Mucosa of rectum (tissue), 2 donors: ENCODE data around the gene NOCT.
"Not testable (repeated sequence)": the region's sequence is repeated elsewhere in the genome, so short reads cannot be mapped to it uniquely, and the experiment has no call there.

Experiments used
- H3K27ac ChIP-seq, 2 donors: one replicate each; pipeline ENCODE4 v1.7.0; 2013; ENCODE audit warnings: inconsistent platforms in 2 of 2, low read depth in 2 of 2, low read length in 2 of 2
- H3K27me3 ChIP-seq, 2 donors: one replicate each; pipeline ENCODE4 v1.7.0; 2013; ENCODE audit warnings: low read length in 2 of 2; ENCODE audit not compliant: control insufficient read depth in 2 of 2, insufficient read depth in 2 of 2
- H3K36me3 ChIP-seq, 2 donors: one replicate each; pipeline ENCODE4 v1.7.0; 2013; ENCODE audit warnings: low read length in 2 of 2; ENCODE audit not compliant: control insufficient read depth in 2 of 2, insufficient read depth in 2 of 2
- H3K4me1 ChIP-seq, 2 donors: one replicate each; pipeline ENCODE4 v1.7.0; 2013; ENCODE audit warnings: low read length in 2 of 2, mild to moderate bottlenecking in 1 of 2; ENCODE audit not compliant: control insufficient read depth in 2 of 2, insufficient read depth in 2 of 2
- H3K4me3 ChIP-seq, 2 donors: one replicate each; pipeline ENCODE4 v1.7.0; 2013; ENCODE audit warnings: low read length in 2 of 2
- H3K9ac ChIP-seq, 2 donors: one replicate each; pipeline ENCODE4 v1.7.0; 2013; ENCODE audit warnings: low read length in 2 of 2, low read depth in 1 of 2, mild to moderate bottlenecking in 1 of 2
- H3K9me3 ChIP-seq, 2 donors: one replicate each; pipeline ENCODE4 v1.7.0; 2013; ENCODE audit warnings: low read length in 2 of 2; ENCODE audit not compliant: control insufficient read depth in 2 of 2
- donor health status: healthy.
- donor health status: Normal muscosa, but diverticular disease.

Gene NOCT

GRCh38 chr4:139007640-139008039 lies 7.9 kb upstream of the NOCT start:
- Histone ChIP-seq H3K36me3 (no peaks in the 10 kb centered on the region), H3K9ac (no peak overlapping the region), H3K9me3 (no peaks in the 10 kb centered on the region), H3K27ac (peak overlapping the region; percentile 24 to 71), H3K4me1 (peaks cover 0 to 8% of the 10 kb centered on the region in 2 donors), H3K4me3 (no peak overlapping the region), H3K27me3 (no peaks in the 10 kb centered on the region)

GRCh38 chr4:139008278-139008677 lies 7.3 kb upstream of the NOCT start:
- not testable (repeated sequence) for H3K36me3 ChIP-seq, H3K9me3 ChIP-seq, H3K27me3 ChIP-seq, H3K4me1 ChIP-seq, H3K4me3 ChIP-seq, H3K9ac ChIP-seq
- H3K27ac ChIP-seq: peak overlapping the region; percentile 24 to 71

GRCh38 chr4:139009702-139010101 lies 5.9 kb upstream of the NOCT start:
- no peak overlapping the region for H3K27ac ChIP-seq
- H3K27me3 ChIP-seq: no peaks in the 10 kb centered on the region

GRCh38 chr4:139011225-139011950 lies 4.2 kb upstream of the NOCT start:
- H3K4me3 ChIP-seq: no peak overlapping the region
- H3K36me3 ChIP-seq: no peaks in the 10 kb centered on the region
- peaks cover 8 to 25% of the 10 kb centered on the region in 2 donors for H3K4me1 ChIP-seq
- no peaks in the 10 kb centered on the region for H3K27me3 ChIP-seq
- H3K9me3 ChIP-seq: no peaks in the 10 kb centered on the region
- H3K27ac ChIP-seq: peak overlapping the region; percentile 26 to 85
- H3K9ac ChIP-seq: peak overlapping the region in 1 of 2 donors; percentile 45

More at GRCh38 chr4:139009702-139010101, 5.9 kb upstream of the NOCT start:
- Histone ChIP-seq H3K4me3 (no peak overlapping the region), H3K9me3 (no peaks in the 10 kb centered on the region), H3K9ac (no peak overlapping the region), H3K4me1 (peaks cover 2 to 18% of the 10 kb centered on the region in 2 donors), H3K36me3 (no peaks in the 10 kb centered on the region)

DNA sequence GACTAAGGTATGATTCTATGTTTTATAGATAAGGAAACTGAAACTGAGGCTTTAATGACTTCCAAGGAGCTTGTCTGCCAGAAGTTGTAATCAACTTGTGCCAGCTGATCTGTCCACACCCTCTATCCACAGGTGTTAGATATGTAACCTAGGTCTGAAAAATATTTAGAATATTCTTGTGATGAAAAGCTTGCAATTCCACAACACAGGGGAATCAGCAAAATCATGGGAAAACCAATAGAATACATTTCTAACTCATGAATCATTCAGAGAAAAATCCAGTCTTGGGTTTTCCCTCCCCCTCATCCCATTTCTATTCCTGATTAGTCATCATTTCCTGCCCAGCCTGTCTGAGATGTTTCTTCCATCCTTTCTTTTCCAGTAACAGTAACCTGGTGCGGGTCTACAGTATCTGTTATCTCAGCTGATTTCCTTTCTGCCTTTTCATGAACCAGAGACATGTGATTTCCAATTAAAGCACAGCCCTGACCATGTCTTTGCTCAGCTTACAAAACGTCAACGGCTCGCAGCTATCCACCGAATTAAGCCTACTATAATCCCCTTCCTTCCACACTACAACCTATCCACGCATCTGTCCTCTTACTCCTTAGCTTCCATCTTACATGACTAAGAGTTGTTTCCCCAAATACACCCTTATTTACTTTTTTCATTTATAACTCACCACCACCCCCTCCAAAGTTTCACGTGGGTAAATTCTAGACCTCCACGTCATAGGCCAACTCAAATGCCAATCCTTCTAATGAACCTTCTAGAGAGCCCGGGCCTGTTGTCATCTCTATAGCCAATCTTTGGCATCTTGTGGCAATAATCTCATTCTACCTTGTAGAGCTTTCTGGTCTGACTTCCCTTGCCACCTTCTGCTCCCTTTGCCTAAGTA lies 961 bp upstream of the NOCT start:
- Histone ChIP-seq H3K9me3 (no peaks in the 10 kb centered on the region), H3K27ac (peak overlapping the region; percentile 80 to 85), H3K4me1 (peaks cover 8 to 28% of the 10 kb centered on the region in 2 donors), H3K4me3 (peak overlapping the region; percentile 67 to 86), H3K27me3 (no peaks in the 10 kb centered on the region), H3K36me3 (no peaks in the 10 kb centered on the region), H3K9ac (peak overlapping the region; percentile 42 to 73)

- peaks cover 8 to 28% of the 10 kb centered on the region in 2 donors for H3K4me1 ChIP-seq
- H3K36me3 ChIP-seq: no peaks in the 10 kb centered on the region
- H3K4me3 ChIP-seq: peak overlapping the region; percentile 67 to 86
- peak overlapping the region; percentile 42 to 73 for H3K9ac ChIP-seq
- no peaks in the 10 kb centered on the region for H3K27me3 ChIP-seq
- peak overlapping the region; percentile 80 to 85 for H3K27ac ChIP-seq
- H3K9me3 ChIP-seq: no peaks in the 10 kb centered on the region
These were observed 429 bp downstream of the NOCT start for GRCh38 chr4:139015948-139016471.

DNA sequence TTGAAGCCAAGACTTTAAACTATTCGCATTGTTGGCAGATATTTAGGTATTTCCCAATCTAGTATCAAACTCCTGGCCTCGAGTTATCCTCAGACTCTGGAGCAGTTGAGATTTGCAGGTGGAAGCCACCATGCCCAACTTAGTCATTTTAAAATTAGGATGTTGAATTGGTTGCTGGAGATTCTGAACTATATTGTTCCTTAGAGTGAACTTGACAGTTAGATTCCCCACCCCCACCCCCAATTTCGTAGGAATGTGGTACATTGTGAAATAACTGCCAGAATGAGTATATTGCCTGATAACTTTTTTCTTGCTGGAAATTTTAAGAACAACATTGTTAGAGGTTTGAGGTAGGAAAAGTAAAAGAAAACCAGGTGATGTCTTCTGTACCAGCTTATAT lies 2.3 kb downstream of the NOCT start:
- Histone ChIP-seq H3K9ac (no peak overlapping the region), H3K4me3 (no peak overlapping the region), H3K9me3 (no peaks in the 10 kb centered on the region), H3K36me3 (no peaks in the 10 kb centered on the region), H3K4me1 (peaks cover 8 to 21% of the 10 kb centered on the region in 2 donors), H3K27me3 (no peaks in the 10 kb centered on the region), H3K27ac (no peak overlapping the region)

GRCh38 chr4:139018501-139018900 lies 2.9 kb downstream of the NOCT start:
- H3K9ac ChIP-seq: no peak overlapping the region
- H3K4me1 ChIP-seq: peaks cover 8 to 21% of the 10 kb centered on the region in 2 donors
- H3K36me3 ChIP-seq: no peaks in the 10 kb centered on the region
- no peak overlapping the region for H3K27ac ChIP-seq
- H3K4me3 ChIP-seq: no peak overlapping the region
- no peaks in the 10 kb centered on the region for H3K27me3 ChIP-seq
- H3K9me3 ChIP-seq: no peaks in the 10 kb centered on the region

DNA sequence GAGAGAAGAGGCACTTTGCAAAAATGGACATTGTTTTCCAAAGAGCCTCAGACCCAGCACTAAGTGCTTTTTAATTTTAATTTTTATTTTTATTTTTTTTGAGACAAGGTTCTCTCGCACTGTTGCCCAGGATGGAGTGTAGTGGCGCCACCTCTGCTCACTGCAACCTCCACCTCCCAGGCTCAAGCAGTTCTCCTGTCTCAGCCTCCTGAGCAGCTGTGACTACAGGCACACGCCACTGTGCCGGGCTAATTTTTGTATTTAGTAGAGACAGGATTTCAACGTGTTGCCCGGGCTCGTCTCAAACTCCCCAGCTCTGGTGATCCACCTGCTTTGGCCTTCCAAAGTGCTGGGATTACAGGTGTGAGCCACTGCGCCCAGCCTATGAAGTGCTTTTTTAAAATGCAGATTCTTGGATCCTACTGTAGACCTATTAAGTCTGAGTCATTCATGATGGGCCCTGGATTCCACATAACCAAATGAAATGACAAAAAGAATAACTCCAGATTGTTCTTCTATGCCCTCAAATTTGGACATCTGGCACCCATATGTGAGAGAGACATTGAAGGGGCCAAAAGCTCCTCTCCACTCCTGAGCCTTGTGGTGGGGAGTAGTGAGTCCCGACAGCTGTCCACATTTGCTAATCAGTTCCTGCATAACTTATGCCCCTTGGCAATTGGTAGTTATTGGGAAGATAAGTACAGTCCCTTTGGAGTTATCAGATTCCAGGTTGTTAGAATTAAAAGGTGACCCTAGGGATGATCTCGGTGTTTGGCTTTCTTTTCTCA lies 3.6 kb downstream of the NOCT start:
- H3K27ac ChIP-seq: no peak overlapping the region
- no peaks in the 10 kb centered on the region for H3K9me3 ChIP-seq
- H3K9ac ChIP-seq: no peak overlapping the region
- no peaks in the 10 kb centered on the region for H3K27me3 ChIP-seq
- no peaks in the 10 kb centered on the region for H3K36me3 ChIP-seq
- peaks cover 8 to 16% of the 10 kb centered on the region in 2 donors for H3K4me1 ChIP-seq
- no peak overlapping the region for H3K4me3 ChIP-seq
